Endometrial microvascular endothelial cells (primary cell): Measurements from ENCODE around the gene BRD9. TPM values are rescaled to one million over a fixed set of nuclear protein-coding genes. Genes with fewer than 3 reads are reported as not detected.
"Not testable (repeated sequence)": the region's sequence is repeated elsewhere in the genome, so short reads cannot be mapped to it uniquely, and the experiment has no call there.

ENCODE experiments used
- in situ Hi-C: cut with HindIII; loops from 2 replicates; pipeline ENCODE4 v1.10.0; 2017; ENCODE audit warnings: low sequenced_read_pairs, low pct_unique_long_range_greater_than_20kb; ENCODE audit errors: inconsistent ontology term
- total RNA-seq: library from RNA; depleted of rRNA; stranded (reverse); fragments of >200 nt; gene quantifications from one replicate; pipeline ENCODE4 v1.2.3, GENCODE V29; 2015; ENCODE audit errors: inconsistent ontology term

The BRD9 gene
- total RNA-seq, 1 donor from 2014 or later, result 34.5 TPM

- in situ Hi-C loops, result no loop called here
Measured at GRCh38 chr5:865168-865521, 27.5 kb downstream of the BRD9 start.

- in situ Hi-C loops, result no loop called here
Measured at GRCh38 chr5:864492-865167, 28.0 kb downstream of the BRD9 start.

GRCh38 chr5:863244-863805, 29.3 kb downstream of the BRD9 start:
- in situ Hi-C loops, result no loop called here

DNA sequence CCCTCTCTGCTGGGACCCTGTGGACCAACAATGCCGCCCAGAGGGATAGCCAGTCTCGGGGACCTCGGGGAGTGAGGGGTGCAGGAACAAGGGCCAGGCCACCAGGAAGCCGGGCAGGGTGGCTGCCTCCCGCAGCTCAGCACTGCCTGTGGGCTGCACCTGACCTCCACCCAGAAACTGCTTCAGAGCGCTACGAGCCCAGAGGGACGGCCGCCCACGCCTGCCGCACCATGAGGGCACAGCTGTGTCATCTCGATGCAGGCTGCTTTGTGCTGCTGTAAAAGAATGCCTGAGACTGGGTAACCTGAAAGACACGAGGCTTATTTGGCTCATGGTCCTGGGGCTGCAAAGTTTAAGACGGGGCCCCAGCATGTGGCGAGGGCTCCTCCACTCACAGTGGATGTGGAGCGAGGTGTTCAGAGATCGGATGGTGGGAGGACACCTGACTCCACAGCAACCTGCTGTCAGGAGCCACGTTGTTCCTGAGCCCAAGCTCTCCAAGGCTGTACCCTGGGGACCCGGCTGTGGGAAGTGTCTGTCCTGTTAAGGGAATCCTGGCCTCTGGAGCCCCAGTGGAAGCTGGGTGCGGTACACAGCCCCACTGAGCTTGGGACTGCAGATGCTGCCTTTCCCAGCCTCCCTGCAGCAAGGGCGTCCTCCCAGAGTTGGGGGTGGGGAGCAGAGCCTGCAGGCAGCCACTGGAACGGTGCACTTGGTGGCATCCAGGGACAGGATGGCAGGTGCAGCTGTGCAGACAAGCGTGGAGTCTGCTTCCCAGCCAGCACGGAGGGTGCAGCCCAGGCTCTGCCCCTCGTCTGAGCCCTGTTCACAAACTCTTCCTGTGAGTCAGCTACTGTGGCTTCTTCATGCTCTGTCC, 30.0 kb downstream of the BRD9 start:
- in situ Hi-C loops, result no loop called here

GRCh38 chr5:861442-862366, 30.9 kb downstream of the BRD9 start:
- in situ Hi-C loops, result no loop called here

GRCh38 chr5:860506-861150, 32.0 kb downstream of the BRD9 start:
- in situ Hi-C loops, result no loop called here

DNA sequence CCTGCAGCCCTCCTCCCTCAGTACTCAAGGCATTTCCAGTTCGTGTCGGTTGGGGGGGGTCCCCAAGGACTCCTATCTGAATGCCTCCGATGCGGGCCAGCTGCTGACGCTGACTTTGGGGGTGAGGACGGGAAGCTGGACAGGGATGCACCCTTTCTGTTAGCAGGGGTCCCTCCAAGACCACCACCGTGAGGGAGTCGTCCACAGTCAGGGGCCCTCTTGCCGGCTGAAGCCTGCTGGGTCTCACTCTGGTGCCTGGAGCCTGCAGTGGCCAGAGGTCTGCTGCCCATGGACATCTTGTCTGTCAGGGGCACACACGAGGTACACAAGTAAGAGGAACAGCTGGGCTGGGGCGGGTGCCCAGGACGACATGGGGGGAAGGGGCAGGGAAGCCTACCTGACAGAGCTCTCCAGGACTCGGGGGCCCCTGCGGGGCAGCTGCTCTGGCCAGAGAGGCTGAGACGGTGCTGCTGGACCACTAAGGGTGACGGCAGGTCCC, 32.8 kb downstream of the BRD9 start:
- in situ Hi-C loops, result no loop called here

- in situ Hi-C loops, result no loop called here
Measured at GRCh38 chr5:859391-859790, 33.2 kb downstream of the BRD9 start.

- in situ Hi-C loops, result no loop called here
Measured at GRCh38 chr5:858726-859125, 33.9 kb downstream of the BRD9 start.

DNA sequence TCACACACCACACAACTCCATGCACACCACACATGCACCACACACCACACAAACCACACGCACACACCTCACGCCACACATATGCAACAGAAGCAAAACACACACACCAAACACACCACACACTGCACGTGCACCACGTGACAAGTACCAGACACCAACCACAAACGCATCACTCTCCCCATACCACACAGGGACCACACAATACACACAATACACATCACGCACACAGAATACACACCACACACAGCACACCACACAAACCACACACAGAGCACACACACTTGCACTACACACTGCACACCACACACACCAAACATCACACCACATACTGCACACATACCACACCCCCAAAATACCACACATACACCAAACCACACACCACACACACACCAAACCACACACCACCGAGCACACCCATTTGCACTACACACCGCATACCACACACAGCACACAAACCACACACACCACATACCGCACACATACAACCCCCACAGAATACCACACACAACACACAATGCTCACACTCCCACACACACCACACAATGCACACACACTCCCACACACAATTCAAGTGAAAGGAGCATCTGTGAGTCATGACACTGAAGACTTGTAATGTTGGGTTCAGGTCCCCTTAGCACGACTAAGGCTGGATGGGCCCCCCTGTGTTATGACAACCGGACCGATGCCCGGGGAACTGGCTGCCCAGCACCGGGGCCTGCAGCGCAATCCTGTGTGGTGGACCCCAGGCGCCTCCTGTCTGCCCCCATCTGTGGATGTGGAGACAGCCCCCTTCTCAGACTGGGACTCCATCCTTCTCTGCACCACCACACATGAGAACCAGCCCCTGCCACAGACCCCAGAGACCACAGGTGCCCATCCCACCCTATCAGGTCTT, 35.8 kb downstream of the BRD9 start:
- in situ Hi-C loops, result no loop called here

DNA sequence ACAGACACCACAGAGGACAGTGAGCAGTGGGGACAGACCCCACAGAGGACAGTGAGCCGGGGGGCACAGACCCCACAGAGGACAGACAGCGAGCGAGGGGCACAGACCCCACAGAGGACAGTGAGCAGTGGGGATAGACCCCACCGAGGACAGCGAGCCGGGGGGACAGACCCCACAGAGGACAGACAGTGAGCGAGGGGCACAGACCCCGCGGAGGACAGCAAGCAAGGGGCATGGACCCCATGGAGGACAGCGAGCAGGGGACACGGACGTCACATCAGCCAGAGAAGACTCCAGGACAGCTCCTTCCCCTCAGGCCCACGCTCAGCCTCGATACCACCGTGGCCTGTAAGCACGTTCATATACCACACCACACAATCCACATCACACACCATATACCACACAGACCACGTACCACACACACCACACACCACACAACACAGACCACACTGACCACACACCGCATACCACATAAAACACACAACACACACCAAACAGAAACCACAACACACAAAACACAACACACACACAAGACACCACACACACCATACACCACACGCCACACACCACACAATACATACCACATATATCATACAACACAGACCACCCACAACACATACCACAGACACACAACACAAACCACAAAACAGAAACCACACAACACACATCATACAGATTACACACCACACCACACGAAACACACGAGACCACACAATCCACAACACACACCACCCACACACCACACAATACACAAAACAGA, 36.6 kb downstream of the BRD9 start:
- in situ Hi-C loops, result no loop called here

DNA sequence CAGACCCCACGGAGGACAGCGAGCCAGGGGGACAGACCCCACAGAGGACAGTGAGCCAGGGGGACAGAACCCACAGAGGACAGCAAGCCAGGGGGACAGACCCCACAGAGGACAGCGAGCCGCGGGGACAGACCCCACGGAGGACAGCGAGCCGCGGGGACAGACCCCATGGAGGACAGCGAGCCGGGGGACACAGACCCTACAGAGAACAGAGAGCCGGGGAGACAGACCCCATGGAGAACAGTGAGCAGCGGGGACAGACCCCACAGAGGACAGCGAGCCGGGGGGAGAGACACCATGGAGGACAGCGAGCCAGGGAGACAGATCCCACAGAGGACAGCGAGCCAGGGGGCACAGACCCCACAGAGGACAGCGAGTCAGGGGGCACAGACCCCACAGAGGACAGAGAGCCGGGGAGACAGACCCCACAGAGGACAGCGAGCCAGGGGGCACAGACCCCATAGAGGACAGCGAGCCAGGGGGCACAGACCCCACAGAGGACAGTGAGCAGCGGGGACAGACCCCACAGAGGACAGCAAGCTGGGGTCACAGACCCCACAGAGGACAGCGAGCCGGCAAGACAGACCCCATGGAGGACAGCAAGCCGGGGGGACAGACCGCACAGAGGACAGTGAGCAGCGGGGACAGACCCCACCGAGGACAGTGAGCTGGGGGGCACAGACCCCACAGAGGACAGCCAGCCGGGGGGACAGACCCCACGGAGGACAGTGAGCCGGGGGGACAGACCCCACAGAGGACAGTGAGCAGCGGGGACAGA, 37.4 kb downstream of the BRD9 start:
- in situ Hi-C loops, result no loop called here

GRCh38 chr5:854217-854616, 38.4 kb downstream of the BRD9 start:
- in situ Hi-C loops, result no loop called here

GRCh38 chr5:853416-854090, 39.0 kb downstream of the BRD9 start:
- in situ Hi-C loops, result not testable (repeated sequence)
